GM18870 (cell line): ENCODE results near the gene PREX1.

Source experiments
- ATAC-seq: cut with Tn5 transposase; IDR thresholded peaks from one replicate; pipeline ENCODE4 v1.9.1; 2021; ENCODE audit warnings: moderate library complexity; ENCODE audit not compliant: unreplicated experiment

Gene PREX1

GRCh38 chr20:48665785-48666184, 162.0 kb downstream of the PREX1 start:
- no peak for ATAC-seq

GRCh38 chr20:48662711-48663110, 165.1 kb downstream of the PREX1 start:
- no peak for ATAC-seq

GRCh38 chr20:48661575-48662455, 166.0 kb downstream of the PREX1 start:
- ATAC-seq, result no peak

GRCh38 chr20:48660788-48661187, 167.0 kb downstream of the PREX1 start:
- no peak for ATAC-seq

GRCh38 chr20:48659858-48660257, 167.9 kb downstream of the PREX1 start:
- no peak for ATAC-seq

- ATAC-seq, result no peak
Observed at GRCh38 chr20:48658505-48658904, 169.3 kb downstream of the PREX1 start.

GRCh38 chr20:48658198-48658476, 169.7 kb downstream of the PREX1 start:
- ATAC-seq, result no peak

GRCh38 chr20:48657426-48658197, 170.2 kb downstream of the PREX1 start:
- no peak for ATAC-seq

GRCh38 chr20:48656661-48657211, 171.1 kb downstream of the PREX1 start:
- ATAC-seq, result no peak

GRCh38 chr20:48656137-48656536, 171.7 kb downstream of the PREX1 start:
- ATAC-seq, result no peak

- no peak for ATAC-seq
Observed at GRCh38 chr20:48653706-48654051, 174.1 kb downstream of the PREX1 start.

- ATAC-seq, result no peak
Observed at GRCh38 chr20:48652961-48653705, 174.7 kb downstream of the PREX1 start.

GRCh38 chr20:48651960-48652359, 175.8 kb downstream of the PREX1 start:
- no peak for ATAC-seq

- ATAC-seq, result no peak
Observed at GRCh38 chr20:48651271-48651670, 176.5 kb downstream of the PREX1 start.

GRCh38 chr20:48649868-48650267, 177.9 kb downstream of the PREX1 start:
- ATAC-seq, result no peak

GRCh38 chr20:48649104-48649626, 178.6 kb downstream of the PREX1 start:
- ATAC-seq, result no peak

- no peak for ATAC-seq
Observed at GRCh38 chr20:48648482-48649051, 179.2 kb downstream of the PREX1 start.

- ATAC-seq, result no peak
Observed at GRCh38 chr20:48647858-48648257, 179.9 kb downstream of the PREX1 start.

- no peak for ATAC-seq
Observed at GRCh38 chr20:48645666-48646065, 182.1 kb downstream of the PREX1 start.

GRCh38 chr20:48644286-48644828, 183.4 kb downstream of the PREX1 start:
- no peak for ATAC-seq
